GM23248 (cell line): Measurements from ENCODE around the gene S100A13. TPM values are rescaled to one million over a fixed set of nuclear protein-coding genes. Genes with fewer than 3 reads are reported as not detected.
"Not testable (repeated sequence)": the region's sequence is repeated elsewhere in the genome, so short reads cannot be mapped to it uniquely, and the experiment has no call there.

ENCODE experiments used
- DNase-seq: peaks from one replicate; pipeline ENCODE4 v3.0.0-alpha.2; 2015
- H2AFZ ChIP-seq: fragments of 200-600 bp; sonication (generic); 2 replicates; pipeline ENCODE4 v1.6.1; 2016; ENCODE audit warnings: antibody characterized with exemption
- H3F3A ChIP-seq: fragments of 200-600 bp; sonication (generic); 2 replicates; pipeline ENCODE4 v1.6.1; 2016; ENCODE audit warnings: mild to moderate bottlenecking, antibody characterized with exemption, mixed run types; ENCODE audit not compliant: insufficient read depth
- H3K27ac ChIP-seq: fragments of 200-600 bp; sonication (generic); 2 replicates; pipeline ENCODE4 v1.5.1; 2016; ENCODE audit warnings: mild to moderate bottlenecking
- H3K27me3 ChIP-seq: fragments of 200-600 bp; sonication (generic); replicated peaks from 2 replicates; pipeline ENCODE4 v1.6.1; 2016; ENCODE audit warnings: mild to moderate bottlenecking; ENCODE audit not compliant: insufficient read depth
- H3K36me3 ChIP-seq: fragments of 200-600 bp; sonication (generic); 2 replicates; pipeline ENCODE4 v1.6.1; 2016; ENCODE audit warnings: low read depth, mild to moderate bottlenecking
- H3K4me1 ChIP-seq: fragments of 200-600 bp; sonication (generic); 2 replicates; pipeline ENCODE4 v1.6.1; 2016; ENCODE audit warnings: mild to moderate bottlenecking; ENCODE audit not compliant: insufficient read depth
- H3K4me2 ChIP-seq: fragments of 200-600 bp; sonication (generic); one replicate; pipeline ENCODE4 v1.6.1; 2016; ENCODE audit warnings: mild to moderate bottlenecking; ENCODE audit not compliant: unreplicated experiment
- H3K4me3 ChIP-seq: fragments of 200-600 bp; sonication (generic); 2 replicates; pipeline ENCODE4 v1.5.1; 2016; ENCODE audit warnings: mild to moderate bottlenecking
- H3K79me2 ChIP-seq: fragments of 200-600 bp; sonication (generic); 2 replicates; pipeline ENCODE4 v1.6.1; 2016; ENCODE audit warnings: mild to moderate bottlenecking; ENCODE audit not compliant: insufficient read depth
- H3K9ac ChIP-seq: fragments of 200-600 bp; sonication (generic); 2 replicates; pipeline ENCODE4 v1.6.1; 2016; ENCODE audit warnings: mild to moderate bottlenecking
- H3K9me2 ChIP-seq: fragments of 200-600 bp; sonication (generic); 2 replicates; pipeline ENCODE4 v1.6.1; 2016; ENCODE audit warnings: mixed run types, mild to moderate bottlenecking, moderate library complexity; ENCODE audit not compliant: insufficient read depth
- H3K9me3 ChIP-seq: fragments of 200-600 bp; sonication (generic); one replicate; pipeline ENCODE4 v1.6.1; 2017; ENCODE audit warnings: low read depth
- H4K20me1 ChIP-seq: fragments of 200-600 bp; sonication (generic); 2 replicates; pipeline ENCODE4 v1.6.0; 2016; ENCODE audit not compliant: insufficient read depth
- EZH2 ChIP-seq: fragments of 200-600 bp; sonication (generic); IDR thresholded peaks from 2 replicates; pipeline ENCODE4 v1.6.1; 2018; ENCODE audit warnings: antibody characterized with exemption, mild to moderate bottlenecking; ENCODE audit not compliant: insufficient read depth, poor library complexity, severe bottlenecking
- EZH2phosphoT487 ChIP-seq: fragments of 200-600 bp; sonication (generic); IDR thresholded peaks from 2 replicates; pipeline ENCODE4 v1.6.1; 2018; ENCODE audit warnings: antibody characterized with exemption, moderate library complexity, mild to moderate bottlenecking, low read depth; ENCODE audit not compliant: insufficient read depth
- WGBS, 2 experiments: methylation state at CpG; one replicate each; pipeline ENCODE4 v1.1.6; 2015 to 2017; ENCODE audit warnings: low lambda C conversion rate in 2 of 2, low coverage in 1 of 2; ENCODE audit errors: missing lambda C conversion rate in 2 of 2; 5-methylcytosine and 5-hydroxymethylcytosine counted together
- in situ Hi-C: fragments of 300-500 bp; cut with MboI; formaldehyde crosslinking; loops from 2 replicates; pipeline ENCODE4 v1.15.0; 2020
- polyA plus RNA-seq: library from polyadenylated mRNA; unstranded; fragments of >200 nt; fragmentation: Nextera tagmentation; extraction: Ambion mirVana; gene quantifications from 2 replicates; pipeline ENCODE4 v1.2.1, GENCODE V29; 2016
- total RNA-seq: library from RNA; depleted of rRNA; stranded (reverse); fragments of >200 nt; shearing (Covaris generic); gene quantifications from 2 replicates; pipeline ENCODE4 v1.2.3, GENCODE V29; 2014

Gene S100A13
- total and polyA plus RNA-seq, 2 experiments from 2014 or later, result 159 to 552 TPM

GRCh38 chr1:153670257-153670858, 43.1 kb upstream of the S100A13 start:
- WGBS, 2 experiments, result 2 to 3% methylated on average over 22 of the region's 22 CpGs
- Histone ChIP-seq H3K36me3 (peaks cover 45% of the 10 kb centered on the region), H3K4me2 (peak overlapping the region; percentile 95), H2AFZ (peak overlapping the region; percentile 73), H3F3A (peaks cover 56% of the 10 kb centered on the region), H3K27ac (peak overlapping the region; percentile 68), H3K27me3 (no peaks in the 10 kb centered on the region), H3K9me2 (no peaks in the 10 kb centered on the region), H3K4me3 (peak overlapping the region; percentile 97), H3K9ac (peak overlapping the region; percentile 97), H3K9me3 (no peaks in the 10 kb centered on the region), H3K79me2 (peaks cover 55% of the 10 kb centered on the region), H4K20me1 (no peaks in the 10 kb centered on the region), H3K4me1 (peaks cover 9% of the 10 kb centered on the region)
- TF ChIP-seq EZH2phosphoT487 (no peak), EZH2 (no peak)
- DNase-seq, result peak; percentile 45
- in situ Hi-C loops, result no loop called here

- H3K79me2 ChIP-seq, result peaks cover 62% of the 10 kb centered on the region
- 69 to 71% methylated on average over 6 of the region's 6 CpGs for WGBS, 2 experiments
Observed at GRCh38 chr1:153669606-153670005, 42.3 kb upstream of the S100A13 start.

GRCh38 chr1:153668672-153669071, 41.4 kb upstream of the S100A13 start:
- Histone ChIP-seq H3K79me2 (peaks cover 63% of the 10 kb centered on the region), H3F3A (peaks cover 73% of the 10 kb centered on the region), H3K36me3 (peaks cover 61% of the 10 kb centered on the region)
- H3K27me3 ChIP-seq, H2AFZ ChIP-seq, H3K9me3 ChIP-seq, H3K27ac ChIP-seq, H3K9me2 ChIP-seq, H3K9ac ChIP-seq, H3K4me1 ChIP-seq, DNase-seq, in situ Hi-C loops, H4K20me1 ChIP-seq, H3K4me2 ChIP-seq, H3K4me3 ChIP-seq: not testable (repeated sequence)
- WGBS, 2 experiments, result 86 to 89% methylated on average over 8 of the region's 8 CpGs

More at GRCh38 chr1:153669606-153670005, 42.3 kb upstream of the S100A13 start:
- Histone ChIP-seq H3K27ac (no peak overlapping the region), H3K9me2 (no peaks in the 10 kb centered on the region), H3K27me3 (no peaks in the 10 kb centered on the region), H3F3A (peaks cover 64% of the 10 kb centered on the region), H3K9ac (peak overlapping the region; percentile 97), H4K20me1 (no peaks in the 10 kb centered on the region), H3K36me3 (peaks cover 52% of the 10 kb centered on the region), H2AFZ (no peak overlapping the region), H3K4me1 (peaks cover 9% of the 10 kb centered on the region), H3K9me3 (no peaks in the 10 kb centered on the region), H3K4me3 (peak overlapping the region; percentile 97), H3K4me2 (peak overlapping the region; percentile 95)
- no peak for TF ChIP-seq EZH2phosphoT487
- no peak for TF ChIP-seq EZH2
- no peak for DNase-seq
- in situ Hi-C loops, result no loop called here

GRCh38 chr1:153667439-153667838, 40.1 kb upstream of the S100A13 start:
- Histone ChIP-seq H3K36me3 (peaks cover 74% of the 10 kb centered on the region), H3K9me3 (no peaks in the 10 kb centered on the region), H3K27me3 (no peaks in the 10 kb centered on the region), H3F3A (peaks cover 73% of the 10 kb centered on the region), H3K4me1 (peaks cover 12% of the 10 kb centered on the region), H3K9me2 (no peaks in the 10 kb centered on the region), H3K9ac (no peak overlapping the region), H3K79me2 (peaks cover 63% of the 10 kb centered on the region), H3K4me2 (no peak overlapping the region), H3K4me3 (no peak overlapping the region), H3K27ac (no peak overlapping the region), H4K20me1 (no peaks in the 10 kb centered on the region), H2AFZ (no peak overlapping the region)
- in situ Hi-C loops, result no loop called here
- no peak for TF ChIP-seq EZH2
- TF ChIP-seq EZH2phosphoT487, result no peak
- no peak for DNase-seq
- WGBS, 2 experiments, result 79 to 85% methylated on average over 4 of the region's 4 CpGs

- Histone ChIP-seq H3K9ac (no peak overlapping the region), H3F3A (peaks cover 73% of the 10 kb centered on the region), H3K4me1 (peaks cover 10% of the 10 kb centered on the region; the same call in 1 of the 2 replicates), H4K20me1 (no peaks in the 10 kb centered on the region), H3K4me3 (no peak overlapping the region), H3K27ac (peak overlapping the region; percentile 64), H3K27me3 (no peaks in the 10 kb centered on the region), H3K79me2 (peaks cover 56% of the 10 kb centered on the region), H3K9me2 (no peaks in the 10 kb centered on the region), H2AFZ (no peak overlapping the region), H3K4me2 (no peak overlapping the region), H3K36me3 (peaks cover 73% of the 10 kb centered on the region), H3K9me3 (no peaks in the 10 kb centered on the region)
- in situ Hi-C loops, result no loop called here
- 77 to 82% methylated on average over 5 of the region's 5 CpGs for WGBS, 2 experiments
- DNase-seq, result peak; percentile 68
- TF ChIP-seq EZH2phosphoT487 (no peak), EZH2 (no peak)
Observed at GRCh38 chr1:153663211-153663610, 35.9 kb upstream of the S100A13 start.
